ENCODE measurements around the gene ITIH2. TPM values are rescaled to one million over a fixed set of nuclear protein-coding genes. Genes with fewer than 3 reads are reported as not detected.
"Not testable (repeated sequence)": the region's sequence is repeated elsewhere in the genome, so short reads cannot be mapped to it uniquely, and the experiment has no call there.

Gene ITIH2
- total RNA-seq, 4 donors from 2014 or later = not detected

DNA sequence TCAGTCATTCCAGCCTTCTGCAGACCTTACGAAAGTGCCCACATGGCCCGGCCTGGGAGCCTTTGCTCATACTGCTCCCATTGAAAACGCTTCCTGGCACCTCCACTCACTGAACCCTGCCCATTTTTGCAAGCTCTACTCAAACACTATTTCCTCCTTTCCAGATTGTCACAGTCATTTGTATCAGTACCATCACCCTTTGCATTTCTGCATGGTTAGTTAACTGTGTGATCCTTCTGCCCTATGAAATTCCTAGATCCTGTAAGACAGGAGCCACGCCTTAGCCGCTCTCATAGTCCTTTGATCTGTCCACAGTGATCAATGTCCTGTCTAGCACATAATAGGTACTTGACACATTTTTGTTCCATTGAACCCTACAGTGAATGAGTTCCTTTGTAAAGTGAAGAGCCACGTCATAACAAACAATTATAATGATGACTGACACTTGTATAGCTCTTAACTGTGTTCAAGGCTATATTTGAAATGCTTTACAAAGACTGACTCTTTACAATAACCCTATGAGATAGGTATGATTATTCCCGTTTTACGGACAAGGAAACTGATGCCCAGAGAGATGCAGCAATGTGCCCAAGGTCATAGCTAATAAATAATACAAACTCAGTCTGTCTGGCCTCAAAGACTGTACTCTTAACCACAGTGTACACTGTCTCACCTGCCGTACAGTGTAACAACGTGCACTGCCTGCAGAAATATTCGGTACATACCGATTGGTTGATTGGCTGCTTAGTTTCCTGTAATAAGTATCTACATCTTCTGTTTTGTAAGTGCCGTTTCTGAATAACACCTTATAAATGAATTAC, 16.6 kb upstream of the ITIH2 start:
- TF ChIP-seq, protein P1, sequence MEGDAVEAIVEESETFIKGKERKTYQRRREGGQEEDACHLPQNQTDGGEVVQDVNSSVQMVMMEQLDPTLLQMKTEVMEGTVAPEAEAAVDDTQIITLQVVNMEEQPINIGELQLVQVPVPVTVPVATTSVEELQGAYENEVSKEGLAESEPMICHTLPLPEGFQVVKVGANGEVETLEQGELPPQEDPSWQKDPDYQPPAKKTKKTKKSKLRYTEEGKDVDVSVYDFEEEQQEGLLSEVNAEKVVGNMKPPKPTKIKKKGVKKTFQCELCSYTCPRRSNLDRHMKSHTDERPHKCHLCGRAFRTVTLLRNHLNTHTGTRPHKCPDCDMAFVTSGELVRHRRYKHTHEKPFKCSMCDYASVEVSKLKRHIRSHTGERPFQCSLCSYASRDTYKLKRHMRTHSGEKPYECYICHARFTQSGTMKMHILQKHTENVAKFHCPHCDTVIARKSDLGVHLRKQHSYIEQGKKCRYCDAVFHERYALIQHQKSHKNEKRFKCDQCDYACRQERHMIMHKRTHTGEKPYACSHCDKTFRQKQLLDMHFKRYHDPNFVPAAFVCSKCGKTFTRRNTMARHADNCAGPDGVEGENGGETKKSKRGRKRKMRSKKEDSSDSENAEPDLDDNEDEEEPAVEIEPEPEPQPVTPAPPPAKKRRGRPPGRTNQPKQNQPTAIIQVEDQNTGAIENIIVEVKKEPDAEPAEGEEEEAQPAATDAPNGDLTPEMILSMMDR (IDR thresholded peaks at IDR 0.05) = no peak
- DNase-seq (ENCODE audit: low spot score) (no peak), ATAC-seq (ENCODE audit: low FRiP score) (no peak)

DNA sequence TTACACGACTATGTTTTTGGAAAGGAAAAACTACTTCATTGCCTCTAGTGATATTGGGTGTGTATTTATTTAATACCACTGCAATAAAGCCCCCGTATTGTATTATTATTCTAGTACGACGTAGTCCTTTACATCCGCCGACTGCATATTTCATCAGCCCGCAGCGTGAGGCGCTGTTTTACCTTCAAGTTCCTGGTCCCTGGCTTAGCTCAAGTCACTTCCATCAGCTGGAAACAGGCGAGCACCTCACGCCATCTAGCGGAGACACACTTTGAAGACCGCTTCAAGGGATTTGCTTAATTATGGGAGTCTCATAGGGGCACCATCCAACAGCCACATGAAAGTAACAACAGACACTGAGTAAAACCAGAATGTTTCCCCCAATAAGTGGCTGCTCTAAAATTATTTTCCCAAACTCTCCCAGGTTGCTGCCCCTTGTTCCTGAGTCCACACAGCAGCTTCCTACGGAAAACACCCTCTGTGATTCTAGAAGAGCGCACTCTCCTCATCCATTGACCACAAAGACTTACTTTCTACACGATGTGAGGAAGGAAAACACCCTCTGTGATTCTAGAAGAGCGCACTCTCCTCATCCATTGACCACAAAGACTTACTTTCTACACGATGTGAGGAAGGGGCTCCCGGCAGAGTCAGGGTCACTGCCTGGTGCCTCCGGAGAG, 15.7 kb upstream of the ITIH2 start:
- ATAC-seq (ENCODE audit: low FRiP score) = peak; percentile 92
- TF ChIP-seq, protein P1 (IDR thresholded peaks at IDR 0.05) = peak in 2 of 3 donors; percentile 27 to 75
- DNase-seq (ENCODE audit: low spot score) = no peak

DNA sequence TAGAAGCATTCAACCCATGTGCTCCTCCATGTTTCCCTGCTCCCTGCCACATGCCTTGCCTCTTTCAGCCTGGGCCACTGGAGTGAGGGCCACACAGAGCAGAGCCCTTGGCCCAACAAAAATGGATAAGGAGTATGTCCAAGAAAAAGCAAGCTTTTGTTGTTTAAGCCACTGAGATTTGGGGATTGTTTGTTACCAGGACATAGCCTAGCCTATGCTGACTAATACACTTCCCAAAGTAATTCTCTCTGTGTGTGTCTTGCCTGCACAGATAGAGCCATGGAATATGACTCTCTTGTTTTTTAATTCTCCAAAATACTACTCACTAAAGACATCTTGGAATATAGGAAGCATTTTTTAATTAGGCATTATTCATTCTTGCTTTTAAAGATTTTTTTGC, 13.5 kb upstream of the ITIH2 start:
- no peak for ATAC-seq (ENCODE audit: low FRiP score)
- TF ChIP-seq, protein P1 (IDR thresholded peaks at IDR 0.05) = no peak
- DNase-seq (ENCODE audit: low spot score) = no peak

DNA sequence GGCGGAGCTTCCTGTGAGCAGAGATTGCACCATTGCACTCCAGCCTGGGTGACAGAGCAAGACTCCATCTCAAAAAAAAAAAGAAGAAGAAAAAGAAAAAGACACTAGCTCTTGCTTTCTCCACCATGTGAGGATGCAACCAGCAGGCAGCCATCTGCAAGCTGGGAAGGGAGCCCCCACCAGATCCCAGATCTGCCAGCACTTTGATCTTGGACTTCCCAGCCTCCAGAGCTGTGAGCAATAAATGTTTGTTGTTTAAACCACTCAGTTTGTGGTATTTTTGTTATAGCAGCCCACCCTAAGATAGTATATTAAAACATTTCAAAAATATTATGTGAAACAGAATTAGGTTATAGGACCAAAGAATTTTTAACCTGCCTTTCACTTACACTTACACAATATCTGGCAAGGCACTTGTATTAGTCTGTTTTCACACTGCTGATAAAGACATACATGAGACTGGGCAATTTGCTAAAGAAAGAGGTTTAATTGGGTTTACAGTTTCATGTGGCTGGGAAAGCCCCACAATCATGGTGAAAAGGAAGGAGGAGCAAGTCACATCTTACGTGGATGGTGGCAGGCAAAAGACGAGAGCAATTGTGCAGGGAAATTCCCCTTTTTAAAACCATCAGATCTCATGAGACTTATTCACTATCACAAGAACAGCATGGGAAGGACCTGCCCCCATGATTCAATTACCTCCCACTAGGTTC, 12.1 kb upstream of the ITIH2 start:
- ATAC-seq (ENCODE audit: low FRiP score) = not testable (repeated sequence)

DNA sequence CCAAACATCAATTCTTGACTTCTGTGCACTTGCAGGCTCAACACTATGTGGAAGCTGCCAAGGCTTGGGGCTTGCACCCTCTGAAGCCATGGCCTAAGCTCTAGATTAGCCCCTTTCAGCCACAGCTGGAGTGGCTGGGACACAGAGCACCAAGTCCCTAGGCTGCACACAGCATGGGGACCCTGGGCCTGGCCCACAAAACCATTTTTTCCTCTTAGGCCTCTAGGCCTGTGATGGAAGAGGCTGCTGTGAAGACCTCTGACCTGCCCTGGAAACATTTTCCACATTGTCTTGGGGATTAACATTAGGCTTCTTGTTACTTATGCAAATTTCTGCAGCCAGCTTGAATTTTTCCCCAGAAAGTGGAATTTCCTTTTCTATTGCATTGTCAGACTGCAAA, 10.7 kb upstream of the ITIH2 start:
- ATAC-seq (ENCODE audit: low FRiP score); DNase-seq (ENCODE audit: low spot score): not testable (repeated sequence)

More for the DNA sequence above, 12.1 kb upstream of the ITIH2 start:
- DNase-seq (ENCODE audit: low spot score) = not testable (repeated sequence)

DNA sequence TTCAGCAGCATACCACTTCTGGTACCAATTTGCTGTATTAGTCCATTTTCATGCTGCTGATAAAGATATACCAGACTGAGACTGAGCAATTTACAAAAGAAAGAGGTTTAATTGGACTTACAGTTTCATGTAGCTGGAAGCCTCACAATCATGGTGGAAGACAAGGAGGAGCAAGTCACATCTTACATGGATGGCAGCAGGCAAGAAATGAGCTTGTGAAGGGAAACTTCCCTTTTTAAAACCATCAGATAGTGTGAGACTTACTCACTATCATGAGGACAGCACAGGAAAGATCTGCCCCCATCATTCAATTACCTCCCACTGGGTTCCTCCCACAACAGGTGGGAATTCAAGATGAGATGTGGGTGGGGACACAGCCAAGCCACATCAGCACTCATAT, 9.9 kb upstream of the ITIH2 start:
- not testable (repeated sequence) for DNase-seq (ENCODE audit: low spot score); ATAC-seq (ENCODE audit: low FRiP score)

DNA sequence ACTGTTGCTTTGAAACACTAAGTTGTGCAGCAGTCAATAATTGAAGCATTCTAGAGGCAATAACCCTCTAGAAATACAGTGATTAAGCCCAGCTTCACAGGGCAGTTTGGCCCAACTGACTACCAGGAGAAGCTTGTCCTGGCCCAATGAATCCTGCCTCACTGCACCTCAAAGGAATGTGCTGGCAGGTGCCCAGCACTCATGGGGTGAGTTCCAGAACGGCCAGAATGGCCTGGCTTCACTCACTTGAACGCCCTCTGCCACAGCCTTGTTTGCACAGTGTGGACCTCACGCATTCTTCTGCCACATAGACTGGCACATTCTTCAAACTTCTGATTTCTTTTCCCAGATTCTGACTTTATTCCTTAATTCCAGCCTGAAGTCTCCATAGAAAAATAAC, 6.6 kb upstream of the ITIH2 start:
- DNase-seq (ENCODE audit: low spot score) (no peak), ATAC-seq (ENCODE audit: low FRiP score) (peak; percentile 66)
- TF ChIP-seq, protein P1 (IDR thresholded peaks at IDR 0.05) = no peak

DNA sequence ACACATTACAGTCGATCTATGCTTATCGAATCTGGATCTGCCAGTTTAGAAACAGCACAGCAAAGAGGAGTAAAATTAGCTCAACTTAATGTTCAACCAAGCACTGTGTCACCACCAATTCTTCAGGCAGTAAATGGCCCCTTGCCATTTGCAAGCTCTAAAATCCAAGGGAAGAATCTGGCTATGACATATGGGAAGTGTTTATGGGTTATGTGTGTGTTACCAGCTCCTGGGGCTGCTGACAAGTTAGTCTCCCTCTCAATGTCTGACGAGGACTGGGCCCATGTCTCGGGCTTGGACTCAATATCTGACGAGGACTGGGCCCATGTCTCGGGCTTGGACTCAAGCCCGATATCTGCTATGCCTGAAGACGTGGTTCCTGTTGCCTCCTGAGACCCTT, 5.7 kb upstream of the ITIH2 start:
- ATAC-seq (ENCODE audit: low FRiP score) = no peak
- no peak for DNase-seq (ENCODE audit: low spot score)
- TF ChIP-seq, protein P1 (IDR thresholded peaks at IDR 0.05) = no peak

Data from omental fat pad (tissue), 4 donors.